Measurements from ENCODE around the gene TTC24.

TTC24 gene

GRCh38 chr1:156578055-156578454, 1.5 kb upstream of the TTC24 start:
- no peak for ATAC-seq
- TF ChIP-seq PPARA (CRISPR knock-in tag; IDR thresholded peaks at IDR 0.05; ENCODE audit: borderline replicate concordance), result no peak
- TF ChIP-seq ESRRG (CRISPR knock-in tag; IDR thresholded peaks at IDR 0.05), result no peak
- no peak for TF ChIP-seq TOX (CRISPR knock-in tag; IDR thresholded peaks at IDR 0.05; ENCODE audit: borderline replicate concordance)
- no peak for TF ChIP-seq SNAI2 (CRISPR knock-in tag; IDR thresholded peaks at IDR 0.05)
- no peak for TF ChIP-seq RARB (CRISPR knock-in tag; IDR thresholded peaks at IDR 0.05)
- TF ChIP-seq OSR1 (CRISPR knock-in tag; IDR thresholded peaks at IDR 0.05), result no peak

GRCh38 chr1:156581661-156582387, 2.3 kb downstream of the TTC24 start:
- TF ChIP-seq ZNF8 (CRISPR knock-in tag; IDR thresholded peaks at IDR 0.05), result no peak
- no peak for TF ChIP-seq POU6F1 (CRISPR knock-in tag; IDR thresholded peaks at IDR 0.05; ENCODE audit: borderline replicate concordance, low read depth)
- TF ChIP-seq CSRNP3 (CRISPR knock-in tag; IDR thresholded peaks at IDR 0.05), result no peak
- no peak for TF ChIP-seq PPARA (CRISPR knock-in tag; IDR thresholded peaks at IDR 0.05; ENCODE audit: borderline replicate concordance)
- no peak for TF ChIP-seq CSDC2 (CRISPR knock-in tag; IDR thresholded peaks at IDR 0.05)
- no peak for TF ChIP-seq GLIS3 (CRISPR knock-in tag; IDR thresholded peaks at IDR 0.05)
- no peak for TF ChIP-seq ZC3H10 (CRISPR knock-in tag; IDR thresholded peaks at IDR 0.05)
- TF ChIP-seq SNAI2 (CRISPR knock-in tag; IDR thresholded peaks at IDR 0.05), result no peak
- TF ChIP-seq BACH2 (CRISPR knock-in tag; IDR thresholded peaks at IDR 0.05; ENCODE audit: borderline replicate concordance), result no peak
- TF ChIP-seq OSR1 (CRISPR knock-in tag; IDR thresholded peaks at IDR 0.05), result no peak
- TF ChIP-seq ZFP30 (CRISPR knock-in tag; IDR thresholded peaks at IDR 0.05), result no peak
- TF ChIP-seq TCF4 (CRISPR knock-in tag; IDR thresholded peaks at IDR 0.05; ENCODE audit: borderline replicate concordance), result no peak
- no peak for ATAC-seq

- TF ChIP-seq PATZ1 (CRISPR knock-in tag; IDR thresholded peaks at IDR 0.05; ENCODE audit: borderline replicate concordance) (no peak), RARB (CRISPR knock-in tag; IDR thresholded peaks at IDR 0.05) (no peak), TOX (CRISPR knock-in tag; IDR thresholded peaks at IDR 0.05; ENCODE audit: borderline replicate concordance) (no peak)
- ATAC-seq, result no peak
Measured at GRCh38 chr1:156582388-156583017, 3.0 kb downstream of the TTC24 start.

GRCh38 chr1:156583821-156584622, 4.5 kb downstream of the TTC24 start:
- no peak for TF ChIP-seq ESRRG (CRISPR knock-in tag; IDR thresholded peaks at IDR 0.05)
- no peak for TF ChIP-seq ZNF70 (CRISPR knock-in tag; IDR thresholded peaks at IDR 0.05)
- no peak for TF ChIP-seq ARNTL (CRISPR knock-in tag; IDR thresholded peaks at IDR 0.05; ENCODE audit: borderline replicate concordance, low read depth)
- TF ChIP-seq GLIS3 (CRISPR knock-in tag; IDR thresholded peaks at IDR 0.05), result no peak

GRCh38 chr1:156584813-156585212, 5.3 kb downstream of the TTC24 start:
- no peak for TF ChIP-seq CREB5 (CRISPR knock-in tag; IDR thresholded peaks at IDR 0.05; ENCODE audit: low read depth)
- TF ChIP-seq ZFP3 (CRISPR knock-in tag; IDR thresholded peaks at IDR 0.05), result no peak
- TF ChIP-seq BACH2 (CRISPR knock-in tag; IDR thresholded peaks at IDR 0.05; ENCODE audit: borderline replicate concordance), result no peak
- TF ChIP-seq ZFP30 (CRISPR knock-in tag; IDR thresholded peaks at IDR 0.05), result no peak
- peak; percentile 70 for ATAC-seq

More at GRCh38 chr1:156583821-156584622, 4.5 kb downstream of the TTC24 start:
- peak; percentile 86 for ATAC-seq

Measured in SK-N-SH treated with all-trans-retinoic acid at 6 μM for 48 hours (cell line).